ENCODE measurements around the gene OR11L1.

DNA sequence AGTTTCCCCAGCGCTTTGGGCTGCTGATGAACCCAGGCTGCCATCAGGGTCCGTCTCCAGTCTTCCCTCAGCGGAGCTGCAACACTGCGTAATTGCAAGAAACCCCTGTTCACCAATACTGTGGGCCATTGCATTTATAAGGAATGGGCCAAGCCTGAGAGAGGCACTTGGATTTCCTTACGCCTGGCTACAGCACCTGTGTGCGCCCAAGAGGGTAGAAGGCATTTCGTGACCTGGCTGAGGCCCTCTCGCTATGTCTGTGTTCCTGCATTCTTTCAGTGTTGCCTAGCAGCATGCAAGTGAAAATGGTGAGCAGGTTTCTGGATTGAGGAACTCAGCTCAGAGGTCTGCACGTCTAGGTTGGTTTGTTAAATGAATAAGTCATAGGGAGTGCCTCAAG, 41.6 kb upstream of the OR11L1 start:
- TF ChIP-seq, protein P1, sequence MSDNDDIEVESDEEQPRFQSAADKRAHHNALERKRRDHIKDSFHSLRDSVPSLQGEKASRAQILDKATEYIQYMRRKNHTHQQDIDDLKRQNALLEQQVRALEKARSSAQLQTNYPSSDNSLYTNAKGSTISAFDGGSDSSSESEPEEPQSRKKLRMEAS (IDR thresholded peaks at IDR 0.05; ENCODE audit: low read depth, low read length): no peak
- no peak for TF ChIP-seq CTCF (IDR thresholded peaks at IDR 0.05; ENCODE audit: low read depth, low read length)
